Stimulated activated CD4-positive, alpha-beta T cell treated with anti-CD3 and anti-CD28 coated beads, Interleukin-2, amount 100 ng/mL, for 48 hours (primary cell): ENCODE results near the gene OPRL1.

ENCODE experiments used
- DNase-seq, 2 donors: peaks; one replicate each; pipeline ENCODE4 v3.0.0-alpha.2; 2020

Gene OPRL1

GRCh38 chr20:64042054-64042781 is 37.7 kb upstream of the OPRL1 start:
- DNase-seq, result no peak

DNA sequence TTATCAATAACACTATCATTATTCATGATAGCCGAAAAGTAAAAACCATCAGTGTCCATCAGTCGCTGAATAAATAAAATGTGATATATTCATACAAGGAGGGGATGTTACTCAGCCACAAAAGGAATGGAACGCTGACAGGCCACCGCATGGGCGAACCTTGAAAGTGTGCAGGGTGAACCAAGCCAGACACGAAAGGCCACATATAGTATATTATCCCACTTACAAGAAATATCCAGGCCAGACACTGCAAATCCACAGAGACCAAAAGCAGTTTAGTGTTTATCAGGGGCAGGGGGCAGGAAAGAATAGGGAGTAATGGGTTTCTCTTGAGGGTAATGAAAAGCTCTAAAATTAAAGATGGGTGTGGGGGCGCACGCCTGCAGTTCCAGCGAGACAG is 36.1 kb upstream of the OPRL1 start:
- DNase-seq, result no peak

GRCh38 chr20:64044484-64045247 is 35.2 kb upstream of the OPRL1 start:
- DNase-seq, result no peak

- DNase-seq, result no peak
Observed at GRCh38 chr20:64045346-64046011, 34.4 kb upstream of the OPRL1 start.

DNA sequence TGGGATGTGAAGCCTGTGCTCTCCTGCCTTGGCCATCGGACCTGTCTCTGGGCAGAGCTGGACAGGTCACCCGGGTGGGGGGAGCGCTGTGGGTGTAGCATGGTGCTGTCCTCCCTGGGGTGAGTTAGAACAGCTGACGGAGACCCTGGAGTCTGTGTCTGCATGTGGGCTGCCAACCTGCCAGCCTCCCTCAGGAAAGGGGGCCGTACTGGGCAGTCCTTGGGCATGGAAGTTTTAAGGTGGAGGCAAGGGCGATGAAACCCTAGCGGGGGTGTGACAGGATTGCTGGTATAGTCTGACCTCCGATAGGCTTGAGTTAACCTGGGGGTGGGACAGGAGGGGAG is 32.9 kb upstream of the OPRL1 start:
- no peak for DNase-seq

GRCh38 chr20:64047968-64048401 is 31.9 kb upstream of the OPRL1 start:
- DNase-seq, result no peak

GRCh38 chr20:64048402-64049044 is 31.4 kb upstream of the OPRL1 start:
- no peak for DNase-seq

- DNase-seq, result no peak
Observed at GRCh38 chr20:64049060-64049877, 30.6 kb upstream of the OPRL1 start, which contains the start of gene SOX18. Gene SOX18 (minus strand): TSS chr20:64049639. CDS start chr20:64049516, 123 bp downstream.

DNA sequence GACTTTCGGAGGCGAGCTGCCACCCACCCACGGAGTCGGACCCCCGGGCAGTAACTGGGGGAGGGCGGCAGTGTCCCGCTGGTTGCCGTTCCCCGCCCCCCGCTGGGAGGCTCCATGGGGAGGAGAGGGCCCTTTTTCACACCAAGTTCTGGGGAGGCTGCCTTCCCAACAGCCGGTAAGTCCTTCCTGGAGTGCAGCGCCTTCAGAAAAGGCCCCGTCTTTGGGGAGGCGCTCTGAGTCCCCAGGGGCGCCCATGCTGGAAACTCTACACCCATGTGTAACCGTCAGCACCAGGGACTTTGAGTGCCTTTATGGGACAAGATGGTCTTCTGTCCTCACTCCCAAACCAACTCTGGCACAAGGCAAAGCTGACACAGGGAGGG is 30.0 kb upstream of the OPRL1 start:
- no peak for DNase-seq

- no peak for DNase-seq
Observed at GRCh38 chr20:64050261-64051032, 29.4 kb upstream of the OPRL1 start.

DNA sequence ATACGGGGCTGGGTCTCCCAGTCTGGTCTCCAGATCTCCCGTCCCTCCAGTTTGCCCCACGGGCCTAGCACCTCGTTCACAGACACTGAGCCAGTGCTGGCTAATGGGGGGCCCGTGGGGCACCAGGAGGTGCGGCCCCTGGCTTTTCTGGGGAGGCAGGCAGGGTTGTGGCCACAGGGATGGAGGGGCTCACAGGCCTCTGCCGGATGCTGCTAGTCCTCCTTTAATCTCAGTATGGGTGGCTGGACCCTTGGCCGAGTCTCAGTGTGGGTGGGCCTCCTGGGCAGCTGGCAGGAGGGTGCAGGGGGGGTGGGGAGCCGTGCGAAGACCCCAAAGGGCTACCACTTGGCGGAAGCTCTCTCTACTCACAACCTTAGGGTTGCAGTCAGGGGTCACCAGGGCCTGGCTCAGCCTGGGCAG is 28.8 kb upstream of the OPRL1 start:
- DNase-seq, result no peak

DNA sequence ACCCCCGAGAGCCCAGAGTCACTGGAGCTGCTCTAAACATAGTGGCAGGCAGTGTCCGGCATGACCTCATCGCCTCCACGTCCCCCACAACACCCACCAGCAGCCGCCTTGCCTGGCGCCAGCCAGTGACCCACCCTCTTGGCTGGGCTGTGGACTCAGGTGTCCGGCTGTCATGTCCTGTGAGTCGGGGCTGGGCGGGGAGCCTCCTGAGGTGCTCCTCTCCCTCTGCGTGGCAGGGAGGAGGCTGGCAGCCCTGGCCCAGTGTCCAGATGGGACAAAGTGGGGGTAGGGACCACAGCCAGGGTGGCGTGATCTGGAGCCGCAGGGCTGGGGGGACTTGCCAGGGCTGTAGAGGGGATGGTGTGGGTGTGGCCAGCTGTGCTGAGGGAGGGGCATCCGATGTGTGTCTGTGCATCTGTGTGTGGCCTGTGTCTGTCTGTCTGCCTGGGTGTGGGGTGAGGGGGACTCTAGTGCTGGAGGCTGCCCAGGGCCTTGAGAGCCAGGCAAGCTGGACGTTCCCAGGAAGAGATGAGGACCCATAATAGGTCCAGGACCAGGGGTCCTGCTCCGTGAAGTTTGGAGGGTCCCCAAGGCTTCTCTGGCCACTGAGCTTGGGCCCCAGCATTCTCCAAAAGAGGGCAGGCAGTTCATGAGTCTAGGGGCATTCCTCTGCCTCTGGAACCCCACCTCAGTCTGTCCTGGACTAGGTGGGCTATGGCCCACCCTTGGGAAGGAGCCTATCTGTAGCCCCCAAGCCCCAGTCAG is 28.1 kb upstream of the OPRL1 start:
- DNase-seq, result no peak

DNA sequence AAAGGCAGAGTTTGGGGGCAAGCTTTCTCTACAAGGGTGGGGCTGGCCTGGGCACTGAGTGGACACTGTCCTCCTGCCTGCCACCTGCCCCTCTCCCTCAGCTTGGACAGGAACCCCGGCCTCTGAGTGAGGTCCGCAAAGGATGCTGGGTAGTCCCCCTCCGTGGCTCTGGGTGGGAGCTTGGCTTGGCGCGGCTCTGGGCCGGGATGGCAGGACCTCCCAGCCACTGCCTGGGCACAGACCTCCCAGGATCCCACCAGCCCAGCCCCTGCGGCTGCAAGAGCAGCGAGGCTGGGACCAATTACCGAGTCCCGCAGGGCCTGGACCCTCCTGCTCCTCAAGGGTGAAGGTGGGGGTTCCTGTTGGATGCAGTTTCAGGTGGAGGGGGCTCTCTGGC is 27.6 kb upstream of the OPRL1 start:
- DNase-seq, result no peak

- no peak for DNase-seq
Observed at GRCh38 chr20:64052987-64053840, 26.7 kb upstream of the OPRL1 start.

DNA sequence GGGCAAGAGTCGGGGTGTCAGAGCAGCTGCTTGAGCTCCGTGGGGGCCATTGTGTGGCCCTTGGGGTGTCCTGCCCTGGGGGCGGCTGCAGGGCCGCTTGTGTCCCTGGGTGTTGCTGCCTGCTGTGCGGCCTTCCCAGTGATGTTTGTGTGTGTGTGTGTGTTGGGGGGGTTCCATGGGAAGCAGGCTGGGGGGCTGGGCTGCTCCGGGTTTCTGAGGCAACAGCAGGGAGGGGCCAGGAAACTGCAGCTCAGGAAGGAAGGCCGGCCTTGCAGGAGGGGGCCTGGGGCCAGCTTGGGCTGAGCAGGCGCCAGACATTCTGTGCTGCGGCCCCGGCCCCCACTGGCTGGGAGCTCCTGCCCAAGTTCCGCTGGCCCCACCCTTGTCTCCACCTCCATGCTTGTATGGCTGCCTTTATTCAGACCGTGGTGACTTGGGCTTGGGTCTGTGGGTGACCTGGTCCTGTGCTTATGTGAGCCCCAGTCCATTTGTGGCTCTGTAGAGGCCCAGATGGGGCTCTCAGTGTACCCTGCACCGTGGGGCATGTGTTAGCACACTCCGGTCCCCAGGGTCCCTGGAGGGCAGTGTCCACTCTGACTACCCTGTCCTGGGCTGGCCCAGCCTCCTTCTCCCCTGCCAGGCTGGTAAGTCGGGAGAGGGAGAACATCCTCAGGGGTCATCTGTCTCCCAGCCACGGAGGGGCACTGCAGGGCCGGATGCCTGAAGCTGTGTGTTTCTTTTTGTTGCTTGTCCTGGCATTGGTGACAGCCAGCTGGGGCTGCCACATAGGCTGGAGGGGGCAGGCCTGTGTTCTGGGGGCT is 25.8 kb upstream of the OPRL1 start:
- no peak for DNase-seq

DNA sequence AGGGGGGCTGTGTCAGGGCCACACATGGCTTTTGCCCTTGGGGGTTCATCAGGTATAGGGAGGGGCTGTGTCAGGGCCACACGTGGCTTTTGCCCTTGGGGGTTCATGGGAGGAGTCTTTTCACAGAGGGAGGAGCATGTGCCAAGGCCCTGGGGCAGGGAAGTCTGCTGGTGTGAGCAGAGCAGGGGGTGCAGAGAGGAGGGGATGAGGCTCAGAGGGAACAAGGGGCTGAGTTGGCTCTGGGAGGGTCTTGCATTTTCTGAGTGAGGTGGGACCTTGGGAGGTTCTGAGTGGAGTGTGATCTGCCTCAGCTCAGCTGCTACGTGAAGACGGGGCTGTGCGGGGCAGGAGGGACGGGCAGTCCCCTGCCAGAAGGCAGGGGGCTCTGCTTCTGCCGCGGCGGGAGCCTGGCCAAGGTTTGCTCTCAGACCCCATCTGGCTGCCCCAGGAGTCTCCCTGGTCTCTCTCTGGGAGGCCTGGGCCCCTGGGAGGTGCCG is 24.4 kb upstream of the OPRL1 start:
- no peak for DNase-seq

DNA sequence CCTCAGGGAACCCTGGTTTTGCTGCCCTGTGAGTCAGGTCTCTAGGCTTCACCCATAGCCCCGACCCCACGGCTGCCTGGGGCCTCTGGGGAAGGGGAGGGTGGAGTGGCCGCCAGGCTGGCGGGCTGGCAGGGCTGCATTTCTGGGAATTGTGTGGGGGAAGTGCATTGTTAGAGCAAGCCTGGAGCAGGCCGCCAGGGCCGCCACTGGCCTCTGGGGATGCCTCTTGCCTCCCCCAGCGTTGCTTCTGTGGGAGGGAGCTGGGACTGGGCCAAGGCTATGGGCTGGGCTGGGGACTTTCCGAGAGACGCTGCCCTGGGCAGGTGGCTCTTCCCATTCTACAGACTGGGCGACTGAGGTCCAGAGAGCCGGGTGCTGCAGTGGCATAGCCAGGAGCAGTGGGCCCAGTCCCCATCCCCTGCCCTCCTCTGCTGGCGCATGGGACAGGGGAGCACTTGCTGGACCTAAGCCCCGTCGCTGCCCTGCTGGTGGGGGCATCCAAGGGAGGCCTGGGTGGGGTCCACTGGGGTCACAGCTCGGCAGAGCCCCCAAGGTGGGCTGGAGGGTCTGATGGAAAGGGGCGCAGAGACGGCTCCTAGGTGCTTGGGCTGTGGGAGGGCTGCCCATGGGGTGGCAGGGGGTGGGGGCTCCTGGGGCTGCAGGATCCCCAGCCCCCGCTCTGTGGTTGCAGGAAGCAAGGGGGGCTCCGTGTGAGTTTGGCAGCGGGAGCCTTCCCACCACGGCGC is 23.8 kb upstream of the OPRL1 start:
- no peak for DNase-seq

- DNase-seq, result no peak
Observed at GRCh38 chr20:64056639-64056888, 23.3 kb upstream of the OPRL1 start.
